ENCODE data around the gene PURB.

Gene PURB

DNA sequence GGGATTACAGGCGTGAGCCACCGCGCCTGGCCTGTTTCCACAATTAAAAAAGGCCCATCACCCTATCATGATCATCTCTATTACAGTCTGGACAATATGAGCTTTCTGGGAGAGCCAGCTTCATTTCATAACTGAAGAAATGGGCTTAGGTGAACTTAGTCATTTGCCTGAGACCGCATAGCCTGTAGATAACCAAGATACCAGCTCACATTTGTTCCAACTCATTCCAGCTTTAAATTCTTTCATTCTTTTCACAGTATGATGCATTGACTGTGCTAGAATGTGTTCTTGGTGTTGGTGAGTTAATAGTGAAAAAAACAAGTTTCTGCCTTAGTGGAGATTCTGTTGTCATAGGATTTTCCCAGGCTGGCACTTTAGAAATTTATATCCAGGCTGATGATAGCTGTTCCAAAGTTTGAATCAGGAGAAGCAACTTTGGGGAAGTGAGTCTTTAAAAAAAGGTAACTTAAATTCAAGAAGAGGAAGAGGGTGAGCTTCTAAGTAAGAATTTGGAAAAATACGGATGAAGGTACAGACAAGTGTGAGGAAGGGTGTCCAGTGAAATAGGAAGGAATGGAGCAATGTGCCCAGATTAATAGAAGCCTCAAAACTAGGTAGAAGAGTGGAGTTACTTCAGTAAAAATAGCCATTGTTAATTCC, 35.3 kb downstream of the PURB start:
- peaks cover 42% of the 10 kb centered on the region for H3K79me2 ChIP-seq (ENCODE audit: insufficient read depth, low read length)
- H3K9ac ChIP-seq (ENCODE audit: low read depth, low read length, poor library complexity, severe bottlenecking), result peak overlapping the region; percentile 96
- no peak overlapping the region for H2AFZ ChIP-seq (ENCODE audit: low read length)
- peaks cover 20% of the 10 kb centered on the region for H4K20me1 ChIP-seq (ENCODE audit: insufficient read depth, low read length, poor library complexity, severe bottlenecking)
- no peaks in the 10 kb centered on the region for H3K9me3 ChIP-seq (ENCODE audit: insufficient read depth, low read depth, low read length)
- H3K4me3 ChIP-seq (ENCODE audit: low read length, poor library complexity, severe bottlenecking), result peak overlapping the region; percentile 89
- H3K36me3 ChIP-seq (ENCODE audit: insufficient read depth, low read length), result no peaks in the 10 kb centered on the region
- no peaks in the 10 kb centered on the region for H3K27me3 ChIP-seq (ENCODE audit: insufficient read depth, low read length, poor library complexity, severe bottlenecking)
- TF ChIP-seq, protein P1, sequence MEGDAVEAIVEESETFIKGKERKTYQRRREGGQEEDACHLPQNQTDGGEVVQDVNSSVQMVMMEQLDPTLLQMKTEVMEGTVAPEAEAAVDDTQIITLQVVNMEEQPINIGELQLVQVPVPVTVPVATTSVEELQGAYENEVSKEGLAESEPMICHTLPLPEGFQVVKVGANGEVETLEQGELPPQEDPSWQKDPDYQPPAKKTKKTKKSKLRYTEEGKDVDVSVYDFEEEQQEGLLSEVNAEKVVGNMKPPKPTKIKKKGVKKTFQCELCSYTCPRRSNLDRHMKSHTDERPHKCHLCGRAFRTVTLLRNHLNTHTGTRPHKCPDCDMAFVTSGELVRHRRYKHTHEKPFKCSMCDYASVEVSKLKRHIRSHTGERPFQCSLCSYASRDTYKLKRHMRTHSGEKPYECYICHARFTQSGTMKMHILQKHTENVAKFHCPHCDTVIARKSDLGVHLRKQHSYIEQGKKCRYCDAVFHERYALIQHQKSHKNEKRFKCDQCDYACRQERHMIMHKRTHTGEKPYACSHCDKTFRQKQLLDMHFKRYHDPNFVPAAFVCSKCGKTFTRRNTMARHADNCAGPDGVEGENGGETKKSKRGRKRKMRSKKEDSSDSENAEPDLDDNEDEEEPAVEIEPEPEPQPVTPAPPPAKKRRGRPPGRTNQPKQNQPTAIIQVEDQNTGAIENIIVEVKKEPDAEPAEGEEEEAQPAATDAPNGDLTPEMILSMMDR (conservative IDR thresholded peaks at IDR 0.05; ENCODE audit: low read length), result no peak
- TF ChIP-seq EZH2phosphoT487 (IDR thresholded peaks at IDR 0.05; ENCODE audit: borderline replicate concordance), result no peak
- no peaks in the 10 kb centered on the region for H3K9me2 ChIP-seq (replicated peaks; ENCODE audit: low read depth, low read length)
- H3F3A ChIP-seq (ENCODE audit: low read depth), result peaks cover 15% of the 10 kb centered on the region
- peaks cover 27% of the 10 kb centered on the region for H3K4me1 ChIP-seq (ENCODE audit: insufficient read depth, low read length, poor library complexity, severe bottlenecking)
- peak overlapping the region; percentile 91 for H3K4me2 ChIP-seq (ENCODE audit: low read depth, low read length, poor library complexity, severe bottlenecking)

DNA sequence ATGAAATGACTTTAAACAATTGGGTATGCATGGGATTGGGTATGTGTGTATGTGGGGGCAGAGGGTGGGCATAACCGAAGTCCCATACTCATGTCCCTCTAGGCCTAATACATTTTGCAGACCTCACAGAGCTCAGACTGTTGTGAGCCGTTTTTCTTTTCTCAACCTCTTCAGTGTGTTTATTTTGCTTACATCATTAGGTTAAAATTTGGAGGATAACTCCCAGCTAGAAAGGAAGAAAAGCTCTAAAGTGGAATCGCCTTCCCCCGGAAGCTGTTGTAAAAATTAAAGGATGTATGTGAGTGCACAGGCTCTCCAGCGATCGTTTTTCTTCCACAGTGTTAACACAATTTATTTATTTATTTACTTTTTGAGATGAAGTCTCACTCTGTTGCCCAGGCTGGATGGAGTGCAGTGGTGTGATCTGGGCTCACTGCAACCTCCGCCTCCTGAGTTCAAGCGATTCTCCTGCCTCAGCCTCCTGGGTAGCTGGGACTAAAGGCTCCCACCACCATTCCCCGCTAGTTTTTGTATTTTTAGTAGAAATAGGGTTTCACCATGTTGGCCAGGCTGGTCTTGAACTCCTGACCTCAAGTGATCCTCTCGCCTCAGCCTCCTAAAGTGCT, 36.0 kb downstream of the PURB start:
- peaks cover 26% of the 10 kb centered on the region for H4K20me1 ChIP-seq (ENCODE audit: insufficient read depth, low read length, poor library complexity, severe bottlenecking)
- H3K9ac ChIP-seq (ENCODE audit: low read depth, low read length, poor library complexity, severe bottlenecking), result peak overlapping the region; percentile 96
- H3F3A ChIP-seq (ENCODE audit: low read depth), result peaks cover 15% of the 10 kb centered on the region
- no peak overlapping the region for H2AFZ ChIP-seq (ENCODE audit: low read length)
- H3K4me2 ChIP-seq (ENCODE audit: low read depth, low read length, poor library complexity, severe bottlenecking), result peak overlapping the region; percentile 91
- no peak for TF ChIP-seq EZH2phosphoT487 (IDR thresholded peaks at IDR 0.05; ENCODE audit: borderline replicate concordance)
- TF ChIP-seq, protein P1 (conservative IDR thresholded peaks at IDR 0.05; ENCODE audit: low read length), result no peak
- peak overlapping the region; percentile 89 for H3K4me3 ChIP-seq (ENCODE audit: low read length, poor library complexity, severe bottlenecking)
- H3K36me3 ChIP-seq (ENCODE audit: insufficient read depth, low read length), result no peaks in the 10 kb centered on the region
- H3K9me2 ChIP-seq (replicated peaks; ENCODE audit: low read depth, low read length), result no peaks in the 10 kb centered on the region
- H3K27me3 ChIP-seq (ENCODE audit: insufficient read depth, low read length, poor library complexity, severe bottlenecking), result no peaks in the 10 kb centered on the region
- H3K79me2 ChIP-seq (ENCODE audit: insufficient read depth, low read length), result peaks cover 49% of the 10 kb centered on the region
- H3K4me1 ChIP-seq (ENCODE audit: insufficient read depth, low read length, poor library complexity, severe bottlenecking), result peaks cover 34% of the 10 kb centered on the region
- H3K9me3 ChIP-seq (ENCODE audit: insufficient read depth, low read depth, low read length), result no peaks in the 10 kb centered on the region

DNA sequence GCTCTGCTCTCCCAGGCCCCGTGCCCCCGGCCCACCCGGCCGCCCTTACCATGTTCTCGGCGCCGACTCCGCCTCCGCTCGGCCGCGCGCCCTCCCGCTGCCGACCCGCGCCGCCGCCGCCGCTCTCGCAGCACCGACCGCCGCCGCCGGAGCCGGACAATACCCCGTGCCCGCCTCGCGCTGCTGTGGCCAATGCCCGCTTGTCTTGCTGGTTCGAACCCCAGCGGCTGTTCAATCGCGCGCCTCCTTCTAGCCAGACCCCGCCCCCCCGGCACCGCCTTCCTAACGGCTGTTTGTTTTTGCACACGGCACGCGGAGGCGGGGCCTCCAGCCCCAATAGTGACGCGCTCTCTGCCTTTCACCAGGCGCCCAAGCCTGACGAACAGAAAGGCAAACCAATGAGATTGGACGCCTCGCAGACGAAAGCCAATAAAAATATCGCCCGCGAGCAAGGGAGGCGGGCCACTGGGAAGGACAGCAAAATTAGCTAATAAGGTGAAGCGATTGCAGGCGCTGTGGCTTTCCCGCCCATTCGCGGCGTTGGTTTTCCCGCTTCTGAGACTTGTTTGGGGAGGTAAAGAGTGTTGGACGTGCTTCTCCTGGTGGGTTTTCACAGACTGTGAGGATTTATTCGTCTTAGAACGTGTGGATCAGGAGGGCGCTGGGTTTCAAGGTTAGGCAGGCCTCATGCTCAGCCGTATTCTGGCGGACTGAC, 37.3 kb downstream of the PURB start, which contains the start of gene H2AZ2:
H2AZ2 (minus strand) TSS at position 168 of the 715 bp plus-strand sequence; CDS start at position 52, 116 bp downstream.
- Histone ChIP-seq H3K9me2 (replicated peaks; ENCODE audit: low read depth, low read length) (no peaks in the 10 kb centered on the region), H4K20me1 (ENCODE audit: insufficient read depth, low read length, poor library complexity, severe bottlenecking) (peaks cover 39% of the 10 kb centered on the region), H3K4me3 (ENCODE audit: low read length, poor library complexity, severe bottlenecking) (peak within 1 kb of the TSS; percentile 89), H3K79me2 (ENCODE audit: insufficient read depth, low read length) (peaks cover 62% of the 10 kb centered on the region), H3K9me3 (ENCODE audit: insufficient read depth, low read depth, low read length) (no peaks in the 10 kb centered on the region), H3K9ac (ENCODE audit: low read depth, low read length, poor library complexity, severe bottlenecking) (peak within 1 kb of the TSS; percentile 96), H3K4me2 (ENCODE audit: low read depth, low read length, poor library complexity, severe bottlenecking) (peak within 1 kb of the TSS; percentile 92), H3K4me1 (ENCODE audit: insufficient read depth, low read length, poor library complexity, severe bottlenecking) (peaks cover 39% of the 10 kb centered on the region), H3K36me3 (ENCODE audit: insufficient read depth, low read length) (no peaks in the 10 kb centered on the region), H2AFZ (ENCODE audit: low read length) (peak within 1 kb of the TSS; percentile 69), H3K27me3 (ENCODE audit: insufficient read depth, low read length, poor library complexity, severe bottlenecking) (no peaks in the 10 kb centered on the region), H3F3A (ENCODE audit: low read depth) (peaks cover 15% of the 10 kb centered on the region)
- TF ChIP-seq EZH2phosphoT487 (IDR thresholded peaks at IDR 0.05; ENCODE audit: borderline replicate concordance), result no peak
- TF ChIP-seq, protein P1 (conservative IDR thresholded peaks at IDR 0.05; ENCODE audit: low read length), result no peak
